ENCODE data around the gene MACROD2. TPM values are rescaled to one million over a fixed set of nuclear protein-coding genes. Genes with fewer than 3 reads are reported as not detected.

MACROD2 gene
- total and polyA plus RNA-seq, 4 donors = 0.66 to 10.5 (median 3.3) TPM

DNA sequence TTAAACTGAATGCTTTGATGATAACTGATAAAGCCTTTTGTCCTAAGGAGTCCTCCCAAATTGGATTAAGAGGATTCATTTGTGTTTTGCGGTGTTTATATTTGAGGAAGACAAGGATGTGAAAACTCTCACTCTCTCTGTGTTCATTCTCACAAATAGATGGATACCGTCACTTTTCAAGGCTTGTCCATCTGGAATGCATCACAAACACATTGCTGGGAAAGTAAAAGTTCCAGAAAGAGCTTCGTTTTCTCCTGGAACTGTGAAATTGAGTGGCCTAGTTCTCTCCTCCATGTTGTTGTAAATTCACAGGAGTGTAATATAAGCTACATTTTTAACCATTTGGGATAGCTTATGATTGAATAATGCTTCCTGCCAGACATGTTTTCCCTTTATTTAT is 923.7 kb downstream of the MACROD2 start:
- DNase-seq (ENCODE audit: low spot score) = no peak
- no peak overlapping the region for H3K4me3 ChIP-seq (ENCODE audit: low read depth in 1 of 3, low read length in 3 of 3)

More for the DNA sequence above, 923.7 kb downstream of the MACROD2 start:
- H3K9ac ChIP-seq (ENCODE audit: low read depth in 1 of 2, low read length in 2 of 2) = no peak overlapping the region
- no peaks in the 10 kb centered on the region for H3K4me1 ChIP-seq (ENCODE audit: control insufficient read depth in 4 of 4, insufficient read depth in 4 of 4, low read length in 3 of 4)
- no peaks in the 10 kb centered on the region for H3K27me3 ChIP-seq (ENCODE audit: control insufficient read depth in 4 of 4, insufficient read depth in 4 of 4, low read length in 3 of 4)
- WGBS = 84% methylated on average over 3 of the region's 3 CpGs
- no peak overlapping the region for H3K27ac ChIP-seq (ENCODE audit: low read depth in 1 of 2, low read length in 2 of 2)
- H3K36me3 ChIP-seq (ENCODE audit: control insufficient read depth in 4 of 4, insufficient read depth in 3 of 4, low read depth in 1 of 4, low read length in 3 of 4) = no peaks in the 10 kb centered on the region
- H3K9me3 ChIP-seq (ENCODE audit: control insufficient read depth in 4 of 4, low read length in 3 of 4) = no peaks in the 10 kb centered on the region
- no peak for TF ChIP-seq TAF1 (conservative IDR thresholded peaks at IDR 0.05)
- no peak for TF ChIP-seq FOXA2 (IDR thresholded peaks at IDR 0.05)
- TF ChIP-seq JUND (IDR thresholded peaks at IDR 0.05) = no peak
- TF ChIP-seq EGR1 (IDR thresholded peaks at IDR 0.05; ENCODE audit: low read depth in 2 of 2) = no peak
- TF ChIP-seq, protein P1, sequence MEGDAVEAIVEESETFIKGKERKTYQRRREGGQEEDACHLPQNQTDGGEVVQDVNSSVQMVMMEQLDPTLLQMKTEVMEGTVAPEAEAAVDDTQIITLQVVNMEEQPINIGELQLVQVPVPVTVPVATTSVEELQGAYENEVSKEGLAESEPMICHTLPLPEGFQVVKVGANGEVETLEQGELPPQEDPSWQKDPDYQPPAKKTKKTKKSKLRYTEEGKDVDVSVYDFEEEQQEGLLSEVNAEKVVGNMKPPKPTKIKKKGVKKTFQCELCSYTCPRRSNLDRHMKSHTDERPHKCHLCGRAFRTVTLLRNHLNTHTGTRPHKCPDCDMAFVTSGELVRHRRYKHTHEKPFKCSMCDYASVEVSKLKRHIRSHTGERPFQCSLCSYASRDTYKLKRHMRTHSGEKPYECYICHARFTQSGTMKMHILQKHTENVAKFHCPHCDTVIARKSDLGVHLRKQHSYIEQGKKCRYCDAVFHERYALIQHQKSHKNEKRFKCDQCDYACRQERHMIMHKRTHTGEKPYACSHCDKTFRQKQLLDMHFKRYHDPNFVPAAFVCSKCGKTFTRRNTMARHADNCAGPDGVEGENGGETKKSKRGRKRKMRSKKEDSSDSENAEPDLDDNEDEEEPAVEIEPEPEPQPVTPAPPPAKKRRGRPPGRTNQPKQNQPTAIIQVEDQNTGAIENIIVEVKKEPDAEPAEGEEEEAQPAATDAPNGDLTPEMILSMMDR (IDR thresholded peaks at IDR 0.05; ENCODE audit: low read depth, low read length, missing input control) = no peak
- no peak for TF ChIP-seq NR2F2 (IDR thresholded peaks at IDR 0.05)
- TF ChIP-seq, protein P2, sequence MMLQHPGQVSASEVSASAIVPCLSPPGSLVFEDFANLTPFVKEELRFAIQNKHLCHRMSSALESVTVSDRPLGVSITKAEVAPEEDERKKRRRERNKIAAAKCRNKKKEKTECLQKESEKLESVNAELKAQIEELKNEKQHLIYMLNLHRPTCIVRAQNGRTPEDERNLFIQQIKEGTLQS (IDR thresholded peaks at IDR 0.05) = no peak
- TF ChIP-seq RXRA (IDR thresholded peaks at IDR 0.05) = no peak
- TF ChIP-seq YY1 (IDR thresholded peaks at IDR 0.05) = no peak
- TF ChIP-seq SP1 (IDR thresholded peaks at IDR 0.05) = no peak
- TF ChIP-seq, protein P3, sequence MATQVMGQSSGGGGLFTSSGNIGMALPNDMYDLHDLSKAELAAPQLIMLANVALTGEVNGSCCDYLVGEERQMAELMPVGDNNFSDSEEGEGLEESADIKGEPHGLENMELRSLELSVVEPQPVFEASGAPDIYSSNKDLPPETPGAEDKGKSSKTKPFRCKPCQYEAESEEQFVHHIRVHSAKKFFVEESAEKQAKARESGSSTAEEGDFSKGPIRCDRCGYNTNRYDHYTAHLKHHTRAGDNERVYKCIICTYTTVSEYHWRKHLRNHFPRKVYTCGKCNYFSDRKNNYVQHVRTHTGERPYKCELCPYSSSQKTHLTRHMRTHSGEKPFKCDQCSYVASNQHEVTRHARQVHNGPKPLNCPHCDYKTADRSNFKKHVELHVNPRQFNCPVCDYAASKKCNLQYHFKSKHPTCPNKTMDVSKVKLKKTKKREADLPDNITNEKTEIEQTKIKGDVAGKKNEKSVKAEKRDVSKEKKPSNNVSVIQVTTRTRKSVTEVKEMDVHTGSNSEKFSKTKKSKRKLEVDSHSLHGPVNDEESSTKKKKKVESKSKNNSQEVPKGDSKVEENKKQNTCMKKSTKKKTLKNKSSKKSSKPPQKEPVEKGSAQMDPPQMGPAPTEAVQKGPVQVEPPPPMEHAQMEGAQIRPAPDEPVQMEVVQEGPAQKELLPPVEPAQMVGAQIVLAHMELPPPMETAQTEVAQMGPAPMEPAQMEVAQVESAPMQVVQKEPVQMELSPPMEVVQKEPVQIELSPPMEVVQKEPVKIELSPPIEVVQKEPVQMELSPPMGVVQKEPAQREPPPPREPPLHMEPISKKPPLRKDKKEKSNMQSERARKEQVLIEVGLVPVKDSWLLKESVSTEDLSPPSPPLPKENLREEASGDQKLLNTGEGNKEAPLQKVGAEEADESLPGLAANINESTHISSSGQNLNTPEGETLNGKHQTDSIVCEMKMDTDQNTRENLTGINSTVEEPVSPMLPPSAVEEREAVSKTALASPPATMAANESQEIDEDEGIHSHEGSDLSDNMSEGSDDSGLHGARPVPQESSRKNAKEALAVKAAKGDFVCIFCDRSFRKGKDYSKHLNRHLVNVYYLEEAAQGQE (IDR thresholded peaks at IDR 0.05) = no peak
- no peak for TF ChIP-seq RAD21 (IDR thresholded peaks at IDR 0.05)
- TF ChIP-seq, protein P4, sequence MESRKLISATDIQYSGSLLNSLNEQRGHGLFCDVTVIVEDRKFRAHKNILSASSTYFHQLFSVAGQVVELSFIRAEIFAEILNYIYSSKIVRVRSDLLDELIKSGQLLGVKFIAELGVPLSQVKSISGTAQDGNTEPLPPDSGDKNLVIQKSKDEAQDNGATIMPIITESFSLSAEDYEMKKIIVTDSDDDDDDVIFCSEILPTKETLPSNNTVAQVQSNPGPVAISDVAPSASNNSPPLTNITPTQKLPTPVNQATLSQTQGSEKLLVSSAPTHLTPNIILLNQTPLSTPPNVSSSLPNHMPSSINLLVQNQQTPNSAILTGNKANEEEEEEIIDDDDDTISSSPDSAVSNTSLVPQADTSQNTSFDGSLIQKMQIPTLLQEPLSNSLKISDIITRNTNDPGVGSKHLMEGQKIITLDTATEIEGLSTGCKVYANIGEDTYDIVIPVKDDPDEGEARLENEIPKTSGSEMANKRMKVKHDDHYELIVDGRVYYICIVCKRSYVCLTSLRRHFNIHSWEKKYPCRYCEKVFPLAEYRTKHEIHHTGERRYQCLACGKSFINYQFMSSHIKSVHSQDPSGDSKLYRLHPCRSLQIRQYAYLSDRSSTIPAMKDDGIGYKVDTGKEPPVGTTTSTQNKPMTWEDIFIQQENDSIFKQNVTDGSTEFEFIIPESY (IDR thresholded peaks at IDR 0.05) = no peak
- no peak for TF ChIP-seq HNF4G (IDR thresholded peaks at IDR 0.05)
- no peak for TF ChIP-seq HNF4A (conservative IDR thresholded peaks at IDR 0.05)
- TF ChIP-seq, protein P5, sequence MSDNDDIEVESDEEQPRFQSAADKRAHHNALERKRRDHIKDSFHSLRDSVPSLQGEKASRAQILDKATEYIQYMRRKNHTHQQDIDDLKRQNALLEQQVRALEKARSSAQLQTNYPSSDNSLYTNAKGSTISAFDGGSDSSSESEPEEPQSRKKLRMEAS (IDR thresholded peaks at IDR 0.05) = no peak

All from liver (tissue), 9 donors.